CD14-positive monocyte (primary cell): ENCODE measurements around the gene BHMT. TPM values are rescaled to one million over a fixed set of nuclear protein-coding genes. Genes with fewer than 3 reads are reported as not detected.

Experiments used
- DNase-seq, 3 donors: peaks; one replicate each; pipeline ENCODE4 v3.0.0-alpha.2; 2011 to 2022
- H2AFZ ChIP-seq: 2 replicates; pipeline ENCODE4 v1.6.0; 2012; ENCODE audit warnings: mild to moderate bottlenecking, low read depth, low read length, inconsistent platforms; ENCODE audit not compliant: insufficient read depth, poor library complexity, severe bottlenecking
- H3K27ac ChIP-seq, 2 donors: 1 replicate in 1 of 2; 2 replicates in 1 of 2; pipeline ENCODE4 v1.5.1; 2012 to 2013; ENCODE audit warnings: low read length in 2 of 2, control low read depth in 1 of 2, inconsistent platforms in 1 of 2, low read depth in 1 of 2, mild to moderate bottlenecking in 1 of 2
- H3K27me3 ChIP-seq, 2 donors: one replicate each; pipeline versions ENCODE4 v1.6.0 to v1.6.1; 2011 to 2013; ENCODE audit warnings: low read length in 2 of 2; ENCODE audit not compliant: control insufficient read depth in 2 of 2, insufficient read depth in 2 of 2
- H3K36me3 ChIP-seq, 2 donors: replicated peaks in 1 of 2; 1 replicate in 1 of 2; 2 replicates in 1 of 2; pipeline versions ENCODE4 v1.5.1 to v1.6.1; 2012 to 2013; ENCODE audit warnings: low read length in 2 of 2, control low read depth in 1 of 2, inconsistent platforms in 1 of 2, mild to moderate bottlenecking in 1 of 2; ENCODE audit not compliant: insufficient read depth in 2 of 2, control insufficient read depth in 1 of 2
- H3K4me1 ChIP-seq, 2 donors: 1 replicate in 1 of 2; 2 replicates in 1 of 2; pipeline versions ENCODE4 v1.5.1 to v1.6.1; 2012 to 2013; ENCODE audit warnings: low read length in 2 of 2, control low read depth in 1 of 2, inconsistent platforms in 1 of 2, mild to moderate bottlenecking in 1 of 2, moderate library complexity in 1 of 2; ENCODE audit not compliant: insufficient read depth in 2 of 2, control insufficient read depth in 1 of 2
- H3K4me2 ChIP-seq: replicated peaks from 2 replicates; pipeline ENCODE3; 2012; ENCODE audit warnings: low read length, moderate library complexity, mild to moderate bottlenecking; ENCODE audit not compliant: poor library complexity, severe bottlenecking; ENCODE audit errors: extremely low read depth
- H3K4me3 ChIP-seq, 3 experiments: fragments of 200-600 bp in 1 of 3; sonication (generic) in 1 of 3; replicated peaks in 1 of 3; 1 replicate in 2 of 3; 2 replicates in 1 of 3; pipeline ENCODE4 v1.5.1; 2011 to 2013; ENCODE audit warnings: low read length in 3 of 3, mild to moderate bottlenecking in 3 of 3, control low read depth in 2 of 3, low read depth in 2 of 3, inconsistent platforms in 1 of 3, moderate library complexity in 1 of 3
- H3K79me2 ChIP-seq: 2 replicates; pipeline ENCODE4 v1.6.0; 2012; ENCODE audit warnings: mild to moderate bottlenecking, control low read depth, inconsistent platforms, low read length, moderate library complexity; ENCODE audit not compliant: insufficient read depth
- H3K9ac ChIP-seq: 2 replicates; pipeline ENCODE4 v1.6.0; 2017; ENCODE audit warnings: low read length, mild to moderate bottlenecking; ENCODE audit not compliant: insufficient read depth, poor library complexity, severe bottlenecking
- H3K9me3 ChIP-seq, 2 donors: replicated peaks in 1 of 2; 1 replicate in 1 of 2; 2 replicates in 1 of 2; pipeline versions ENCODE4 v1.5.1 to v1.6.1; 2012 to 2013; ENCODE audit warnings: low read length in 2 of 2, control low read depth in 1 of 2; ENCODE audit not compliant: control insufficient read depth in 1 of 2, insufficient read depth in 1 of 2
- H4K20me1 ChIP-seq: 2 replicates; pipeline ENCODE4 v1.6.0; 2012; ENCODE audit warnings: mild to moderate bottlenecking, low read length, control low read depth, moderate library complexity; ENCODE audit not compliant: insufficient read depth
- H3K27ac Mint-ChIP-seq, 7 donors: one replicate each; pipeline ENCODE4 v1.8.0; 2020; ENCODE audit warnings: mild to moderate bottlenecking in 7 of 7, mixed read lengths in 7 of 7, moderate library complexity in 6 of 7, inconsistent platforms in 2 of 7
- H3K27me3 Mint-ChIP-seq, 3 donors: one replicate each; pipeline ENCODE4 v1.8.0; 2021 to 2022; ENCODE audit warnings: low read depth in 3 of 3, mild to moderate bottlenecking in 3 of 3, mixed read lengths in 3 of 3, moderate library complexity in 3 of 3, inconsistent platforms in 1 of 3
- H3K36me3 Mint-ChIP-seq, 2 donors: one replicate each; pipeline ENCODE4 v1.8.0; 2020; ENCODE audit warnings: mixed read lengths in 2 of 2, inconsistent platforms in 1 of 2, mild to moderate bottlenecking in 1 of 2
- H3K4me1 Mint-ChIP-seq: one replicate; pipeline ENCODE4 v1.8.0; 2020; ENCODE audit warnings: mild to moderate bottlenecking, mixed read lengths
- H3K4me3 Mint-ChIP-seq, 2 donors: one replicate each; pipeline ENCODE4 v1.8.0; 2020; ENCODE audit warnings: mild to moderate bottlenecking in 2 of 2, mixed read lengths in 2 of 2, moderate library complexity in 1 of 2
- H3K9me3 Mint-ChIP-seq, 7 donors: one replicate each; pipeline ENCODE4 v1.8.0; 2020 to 2022; ENCODE audit warnings: mixed read lengths in 7 of 7, mild to moderate bottlenecking in 6 of 7, moderate library complexity in 6 of 7, inconsistent platforms in 2 of 7
- WGBS: methylation state at CpG from one replicate; pipeline ENCODE4 v1.1.5; 2013; ENCODE audit warnings: missing lambda C conversion rate; ENCODE audit not compliant: insufficient coverage; 5-methylcytosine and 5-hydroxymethylcytosine counted together
- intact Hi-C, 2 donors: fragments of 100-400 bp; cut with micrococcal nuclease; formaldehyde crosslinking; loops; one replicate each; pipeline versions ENCODE4 v1.15.0 to v1.15.1; 2023
- polyA plus RNA-seq, 3 donors: library from polyadenylated mRNA; depleted of rRNA in 1 of 3; unstranded in 2 of 3; stranded (reverse) in 1 of 3; fragments of 300-500 nt in 2 of 3; fragments of >200 nt in 1 of 3; fragmentation: Illumina TruSeq in 2 of 3; gene quantifications; 1 replicate in 2 of 3; 2 replicates in 1 of 3; pipeline ENCODE4 v1.2.3, GENCODE V29; 2012 to 2021
- TF ChIP-seq, protein P1 (sequence below): fragments of 200-600 bp; IDR thresholded peaks from one replicate; pipeline ENCODE4 v1.8.0; 2022; ENCODE audit warnings: antibody characterized with exemption, mild to moderate bottlenecking

The BHMT gene
- polyA plus RNA-seq, 3 donors, result not detected

DNA sequence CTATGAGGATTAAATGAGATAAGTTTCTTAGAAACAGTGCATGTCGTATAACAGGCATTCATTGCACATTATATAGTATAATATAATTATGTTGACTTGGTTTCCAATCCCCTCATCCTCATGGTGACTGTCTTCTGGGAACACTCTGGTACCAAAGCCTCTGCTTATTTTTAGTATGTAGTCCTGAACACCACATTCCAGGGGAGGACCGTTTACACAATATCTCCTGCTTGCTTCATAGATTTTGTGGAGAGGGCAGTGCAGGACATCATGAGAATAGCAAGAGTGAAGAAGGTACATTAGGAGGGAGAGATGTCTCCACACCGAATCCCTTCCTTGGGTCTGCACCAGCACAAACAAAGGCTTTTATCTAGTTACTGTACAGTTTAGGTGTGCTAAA, 20.5 kb upstream of the BHMT start:
- H3K79me2 ChIP-seq, result no peaks in the 10 kb centered on the region
- intact Hi-C loops, result no loop called here
- no peak overlapping the region for H3K4me2 ChIP-seq
- no peak for DNase-seq
- Mint-ChIP-seq H3K4me1 (no peaks in the 10 kb centered on the region), H3K4me3 (no peak overlapping the region), H3K36me3 (no peaks in the 10 kb centered on the region), H3K27me3 (peaks cover 0 to 2% (median 0%) of the 10 kb centered on the region in 3 donors), H3K9me3 (no peaks in the 10 kb centered on the region), H3K27ac (no peak overlapping the region)
- H3K27ac ChIP-seq, result no peak overlapping the region
- no peak overlapping the region for H2AFZ ChIP-seq
- TF ChIP-seq, protein P1, sequence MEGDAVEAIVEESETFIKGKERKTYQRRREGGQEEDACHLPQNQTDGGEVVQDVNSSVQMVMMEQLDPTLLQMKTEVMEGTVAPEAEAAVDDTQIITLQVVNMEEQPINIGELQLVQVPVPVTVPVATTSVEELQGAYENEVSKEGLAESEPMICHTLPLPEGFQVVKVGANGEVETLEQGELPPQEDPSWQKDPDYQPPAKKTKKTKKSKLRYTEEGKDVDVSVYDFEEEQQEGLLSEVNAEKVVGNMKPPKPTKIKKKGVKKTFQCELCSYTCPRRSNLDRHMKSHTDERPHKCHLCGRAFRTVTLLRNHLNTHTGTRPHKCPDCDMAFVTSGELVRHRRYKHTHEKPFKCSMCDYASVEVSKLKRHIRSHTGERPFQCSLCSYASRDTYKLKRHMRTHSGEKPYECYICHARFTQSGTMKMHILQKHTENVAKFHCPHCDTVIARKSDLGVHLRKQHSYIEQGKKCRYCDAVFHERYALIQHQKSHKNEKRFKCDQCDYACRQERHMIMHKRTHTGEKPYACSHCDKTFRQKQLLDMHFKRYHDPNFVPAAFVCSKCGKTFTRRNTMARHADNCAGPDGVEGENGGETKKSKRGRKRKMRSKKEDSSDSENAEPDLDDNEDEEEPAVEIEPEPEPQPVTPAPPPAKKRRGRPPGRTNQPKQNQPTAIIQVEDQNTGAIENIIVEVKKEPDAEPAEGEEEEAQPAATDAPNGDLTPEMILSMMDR, result no peak
- no peaks in the 10 kb centered on the region for H3K36me3 ChIP-seq
- no peaks in the 10 kb centered on the region for H3K9me3 ChIP-seq
- WGBS, result no CpG with 5 or more reads among the region's 3 CpGs
- no peaks in the 10 kb centered on the region for H3K27me3 ChIP-seq
- no peak overlapping the region for H3K4me3 ChIP-seq
- H3K4me1 ChIP-seq, result no peaks in the 10 kb centered on the region
- no peaks in the 10 kb centered on the region for H4K20me1 ChIP-seq
- H3K9ac ChIP-seq, result no peak overlapping the region

DNA sequence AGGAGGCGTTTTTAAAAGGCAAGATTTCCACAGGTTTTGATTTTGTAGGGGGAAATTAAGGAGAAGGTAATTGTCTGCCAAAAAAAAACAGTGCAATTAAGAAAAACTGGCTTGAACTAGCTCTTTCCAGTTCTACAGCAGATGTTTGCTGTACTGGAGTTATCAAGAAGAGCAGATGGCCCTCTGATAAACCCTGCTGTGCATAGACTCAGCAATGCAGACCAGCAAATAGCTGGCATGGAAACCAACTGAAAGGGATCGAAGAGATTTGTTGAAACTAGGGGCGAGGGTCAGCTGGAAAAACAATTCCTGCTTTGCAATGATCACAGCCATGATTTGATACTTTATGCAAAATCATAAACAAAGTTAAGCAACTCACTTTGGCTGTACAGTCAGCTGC, 17.8 kb upstream of the BHMT start:
- no peaks in the 10 kb centered on the region for H3K36me3 ChIP-seq
- H3K4me2 ChIP-seq, result no peak overlapping the region
- no peaks in the 10 kb centered on the region for H4K20me1 ChIP-seq
- WGBS, result 80% methylated on average over 1 of the region's 3 CpGs
- H3K27ac Mint-ChIP-seq, result no peak overlapping the region
- TF ChIP-seq, protein P1, result no peak
- H3K27me3 Mint-ChIP-seq, result peaks cover 0 to 2% (median 0%) of the 10 kb centered on the region in 3 donors
- H3K27ac ChIP-seq, result no peak overlapping the region
- no peaks in the 10 kb centered on the region for H3K9me3 ChIP-seq
- no peak overlapping the region for H3K4me3 ChIP-seq
- H3K9ac ChIP-seq, result no peak overlapping the region
- no peaks in the 10 kb centered on the region for H3K27me3 ChIP-seq
- H3K9me3 Mint-ChIP-seq, result peaks cover 0 to 2% (median 0%) of the 10 kb centered on the region in 7 donors
- intact Hi-C loops, result no loop called here
- H3K4me3 Mint-ChIP-seq, result no peak overlapping the region
- DNase-seq, result no peak
- H3K4me1 Mint-ChIP-seq, result no peaks in the 10 kb centered on the region
- H3K36me3 Mint-ChIP-seq, result no peaks in the 10 kb centered on the region
- no peaks in the 10 kb centered on the region for H3K4me1 ChIP-seq
- H3K79me2 ChIP-seq, result no peaks in the 10 kb centered on the region
- H2AFZ ChIP-seq, result no peak overlapping the region
